ENCODE measurements around the gene NUP210L.

Gene NUP210L

DNA sequence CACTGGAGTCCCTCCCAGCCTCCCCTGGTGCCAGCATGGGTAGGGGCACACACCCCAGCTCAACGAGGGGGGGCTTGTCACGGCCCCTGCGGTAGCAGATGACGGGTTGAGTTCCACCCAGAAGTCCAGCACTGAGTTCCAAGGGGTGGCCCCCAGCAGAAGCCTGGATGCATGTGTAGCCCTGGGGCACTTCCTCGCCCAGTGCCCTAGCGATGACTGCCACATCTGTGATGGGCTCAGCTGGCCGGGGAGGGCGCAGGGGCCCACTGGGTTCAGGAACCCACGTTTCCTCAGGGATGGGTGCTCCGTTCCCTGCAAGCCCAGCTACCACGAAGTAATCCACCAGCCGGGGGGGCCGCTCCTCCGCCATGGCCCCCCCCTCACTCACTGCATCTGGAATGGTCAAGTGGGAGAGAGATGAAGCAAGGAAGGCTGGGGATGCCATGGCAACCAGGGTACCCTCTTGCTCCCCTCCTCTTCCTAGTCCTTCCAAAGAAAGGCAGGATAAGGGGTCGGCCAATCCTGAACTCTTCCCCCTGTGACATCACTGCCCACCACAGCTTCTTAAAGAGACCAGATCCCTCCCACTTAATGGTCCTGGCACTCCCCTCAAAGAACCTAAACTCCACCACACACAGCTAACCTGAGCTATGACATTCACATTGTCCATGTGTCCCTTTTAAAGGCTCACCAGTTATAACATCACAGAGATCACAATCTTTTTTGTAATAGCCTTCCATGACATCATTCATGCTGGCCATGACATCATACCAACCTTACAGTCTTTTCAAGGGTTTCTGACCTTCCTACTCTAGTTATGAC is 210.7 kb downstream of the NUP210L start:
- DNase-seq (ENCODE audit: low read depth), result no peak

DNA sequence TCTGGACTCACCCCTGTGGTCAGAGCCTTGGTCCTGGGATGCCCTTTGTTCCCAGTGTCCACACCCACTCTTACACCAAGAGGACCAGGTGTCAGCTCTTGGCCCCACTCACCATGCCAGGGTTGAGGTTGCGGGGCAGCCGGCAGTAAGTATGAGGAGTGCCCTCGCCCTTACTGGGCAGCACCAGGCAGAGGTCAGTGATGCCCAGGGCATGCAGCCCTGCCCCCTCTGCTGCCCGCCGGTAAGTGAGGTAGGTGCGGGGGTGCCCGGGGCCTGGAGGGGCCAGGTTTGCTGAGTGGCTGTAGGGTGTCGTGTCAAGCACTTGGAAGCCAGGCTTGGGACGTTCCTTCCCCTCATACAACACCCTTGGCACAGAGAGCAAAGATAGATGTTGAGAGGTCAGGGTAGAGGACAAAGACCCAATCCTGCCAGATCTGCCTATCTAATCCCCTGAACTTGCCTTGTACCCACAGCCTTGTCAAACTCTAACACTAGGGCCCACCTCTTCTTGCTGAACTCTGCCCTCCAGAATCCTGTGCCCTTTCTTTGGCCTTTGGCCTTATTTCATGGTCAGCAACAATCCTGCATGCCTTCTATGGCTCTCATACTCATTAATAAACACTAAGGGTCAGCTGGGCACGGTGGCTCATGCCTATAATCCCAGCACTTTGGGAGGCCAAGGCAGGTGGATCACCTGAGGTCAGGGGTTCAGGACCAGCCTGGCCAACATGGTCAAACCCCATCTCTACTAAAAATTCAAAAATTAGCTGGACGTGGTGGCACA is 211.9 kb downstream of the NUP210L start:
- no peak for DNase-seq (ENCODE audit: low read depth)

All from activated gamma-delta T cell treated with anti-CD3 and anti-CD28 coated beads, Interleukin-2, amount 50 U/mL, for 16 hours (primary cell).